HG03571 (cell line): ENCODE data around the gene XPO4.
A peak's percentile ranks its signal among the peaks of the same experiment; 100 is the strongest.
"Not testable (repeated sequence)": the region's sequence is repeated elsewhere in the genome, so short reads cannot be mapped to it uniquely, and the experiment has no call there.

Source experiments
- ATAC-seq: cut with Tn5 transposase; IDR thresholded peaks from one replicate; pipeline ENCODE4 v1.9.1; 2021; ENCODE audit not compliant: unreplicated experiment

XPO4 gene

DNA sequence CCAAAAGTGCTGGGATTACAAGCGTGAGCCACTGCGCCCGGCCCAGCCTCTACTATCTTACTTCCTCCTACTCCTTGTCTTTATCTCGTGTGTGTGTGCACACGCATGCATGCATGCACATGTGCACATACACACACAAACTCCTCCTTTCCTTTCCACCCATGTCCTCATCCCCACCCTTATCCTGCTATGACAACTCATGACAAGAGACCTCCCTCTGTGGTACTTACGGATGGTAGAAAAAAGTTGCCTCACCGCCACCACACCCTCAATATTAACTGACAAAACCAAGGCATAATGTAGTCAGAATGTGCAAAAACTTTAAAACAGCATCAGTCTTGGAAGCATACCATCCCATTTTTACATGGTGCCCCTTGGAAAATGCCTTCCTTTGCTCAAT is 112.9 kb downstream of the XPO4 start:
- no peak for ATAC-seq

DNA sequence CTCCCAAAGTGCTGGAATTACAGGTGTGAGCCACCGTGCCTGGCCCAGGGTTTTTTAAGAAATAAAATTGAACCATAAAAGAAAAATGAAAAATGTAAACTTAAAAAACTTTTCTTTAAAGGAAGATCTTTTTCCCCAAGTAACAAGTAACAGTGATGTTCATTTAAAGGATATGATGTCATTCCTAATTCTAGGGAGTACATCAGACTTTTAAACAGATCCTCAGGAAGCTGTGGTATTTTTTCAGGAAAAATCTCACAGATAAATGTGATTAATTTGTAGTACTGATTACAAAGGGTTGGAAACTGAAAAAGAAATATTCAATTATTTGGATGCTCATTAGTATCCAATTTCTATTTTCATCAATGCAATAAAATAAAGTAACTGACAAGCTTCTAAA is 114.2 kb downstream of the XPO4 start:
- ATAC-seq, result no peak

GRCh38 chr13:20787180-20787579 is 115.4 kb downstream of the XPO4 start:
- ATAC-seq, result no peak

GRCh38 chr13:20782116-20782708 is 120.3 kb downstream of the XPO4 start:
- ATAC-seq, result no peak

GRCh38 chr13:20780317-20780716 is 122.2 kb downstream of the XPO4 start:
- no peak for ATAC-seq

GRCh38 chr13:20779405-20779804 is 123.1 kb downstream of the XPO4 start:
- no peak for ATAC-seq

DNA sequence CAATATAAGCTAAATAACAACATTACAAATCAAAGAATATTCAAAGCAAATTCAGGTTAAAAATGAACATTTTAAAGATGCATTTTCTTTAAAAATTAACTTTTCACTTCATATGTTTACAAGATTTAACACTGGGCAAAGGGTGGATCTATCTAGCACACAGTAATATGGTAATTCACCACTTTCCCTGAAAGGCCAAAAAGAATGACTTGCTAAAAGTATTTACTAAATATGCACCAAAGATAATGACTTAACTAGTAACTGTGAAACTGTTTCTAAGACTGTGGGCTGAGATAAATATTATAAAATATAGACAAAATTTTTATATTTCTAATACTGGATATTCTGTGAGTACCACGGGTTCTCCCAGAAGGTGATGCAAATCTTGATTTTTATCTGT is 124.2 kb downstream of the XPO4 start:
- ATAC-seq, result no peak

- ATAC-seq, result no peak
Observed at GRCh38 chr13:20776751-20777150, 125.8 kb downstream of the XPO4 start.

- no peak for ATAC-seq
Observed at GRCh38 chr13:20775961-20776360, 126.6 kb downstream of the XPO4 start.

DNA sequence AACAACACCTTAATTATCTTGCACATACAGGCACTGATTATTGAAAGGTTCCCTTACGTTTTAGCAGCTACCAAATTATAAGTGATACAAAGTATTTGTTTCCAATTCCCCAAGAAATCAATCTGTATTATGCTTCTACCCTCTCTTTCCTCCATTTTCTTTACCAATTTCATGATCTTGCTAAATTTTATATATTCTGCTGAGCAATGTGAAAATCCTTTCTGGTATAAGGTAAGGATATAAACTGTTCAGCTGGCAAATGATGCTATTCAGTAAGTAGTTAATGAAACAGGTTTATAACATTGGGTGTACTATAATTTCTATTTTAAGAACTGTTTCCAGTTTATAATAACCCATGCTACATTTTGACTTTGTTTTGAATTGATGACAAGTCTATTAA is 127.8 kb downstream of the XPO4 start:
- no peak for ATAC-seq

- peak; percentile 78 for ATAC-seq
Observed at GRCh38 chr13:20773194-20774080, 129.1 kb downstream of the XPO4 start, which contains the start of gene EEF1AKMT1. Gene EEF1AKMT1 (minus strand): TSS chr13:20773961. CDS start chr13:20757598, 16,363 bp downstream.

- no peak for ATAC-seq
Observed at GRCh38 chr13:20772401-20773131, 130.0 kb downstream of the XPO4 start.

DNA sequence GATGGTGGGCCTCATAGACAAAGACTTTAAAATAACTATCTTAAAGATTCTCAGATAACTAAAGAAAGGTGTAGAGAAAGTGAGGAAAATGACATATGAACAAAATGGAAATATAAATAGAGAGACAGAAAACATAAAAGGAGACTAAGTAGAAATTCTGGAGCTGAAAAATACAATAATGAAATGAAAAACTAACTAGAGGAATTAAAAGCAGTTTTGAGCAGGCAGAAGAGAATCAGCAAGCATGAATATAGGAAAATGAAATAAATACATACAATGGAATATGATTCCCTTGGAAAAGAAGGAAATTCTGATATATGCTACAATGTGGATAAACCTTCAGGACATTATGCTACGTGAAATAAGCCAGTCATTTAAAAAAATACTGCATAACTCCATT is 132.7 kb downstream of the XPO4 start:
- ATAC-seq, result no peak

GRCh38 chr13:20769091-20769490 is 133.5 kb downstream of the XPO4 start:
- no peak for ATAC-seq

GRCh38 chr13:20767309-20767943 is 135.1 kb downstream of the XPO4 start:
- ATAC-seq, result no peak

GRCh38 chr13:20760872-20761271 is 141.7 kb downstream of the XPO4 start:
- no peak for ATAC-seq

DNA sequence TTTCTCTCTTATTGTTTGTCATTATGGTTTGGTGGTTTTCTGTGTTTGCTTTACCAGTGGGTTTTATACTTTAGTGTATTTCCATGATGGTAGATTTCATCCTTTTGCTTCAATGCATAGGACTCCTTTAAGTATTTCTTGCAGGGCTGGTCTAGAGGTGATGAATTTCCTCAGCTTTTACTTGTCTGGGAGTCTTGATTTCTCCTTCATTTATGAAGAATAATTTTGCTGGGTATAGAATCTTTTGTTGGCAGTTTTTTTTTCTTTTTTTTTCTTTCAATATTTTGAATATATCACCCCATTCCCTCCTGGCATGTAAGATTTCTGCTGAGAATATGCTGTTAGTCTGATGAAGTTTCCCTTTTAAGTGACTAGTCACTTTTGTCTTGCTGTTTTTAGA is 148.5 kb downstream of the XPO4 start:
- no peak for ATAC-seq

GRCh38 chr13:20749377-20749776 is 153.2 kb downstream of the XPO4 start:
- no peak for ATAC-seq

- not testable (repeated sequence) for ATAC-seq
Observed at GRCh38 chr13:20743830-20744404, 158.6 kb downstream of the XPO4 start.

DNA sequence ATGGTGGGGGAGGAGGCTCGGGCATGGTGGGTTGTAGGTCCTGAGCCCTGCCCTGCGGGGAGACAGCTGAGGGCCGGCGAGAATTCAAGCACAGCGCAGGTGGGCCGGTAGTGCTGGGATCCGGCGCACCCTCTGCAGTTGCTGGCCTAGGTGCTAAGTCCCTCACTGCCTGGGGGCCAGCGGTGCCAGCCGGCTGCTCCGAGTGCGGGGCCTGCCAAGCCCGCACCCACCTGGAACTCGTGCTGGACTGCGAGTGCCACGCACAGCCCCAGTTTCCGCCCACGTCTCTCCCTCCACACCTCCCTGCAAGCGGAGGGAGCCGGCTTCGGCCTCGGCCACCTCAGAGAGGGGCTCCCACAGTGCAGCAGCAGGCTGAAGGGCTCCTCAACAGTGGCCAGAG is 162.5 kb downstream of the XPO4 start:
- ATAC-seq, result no peak

DNA sequence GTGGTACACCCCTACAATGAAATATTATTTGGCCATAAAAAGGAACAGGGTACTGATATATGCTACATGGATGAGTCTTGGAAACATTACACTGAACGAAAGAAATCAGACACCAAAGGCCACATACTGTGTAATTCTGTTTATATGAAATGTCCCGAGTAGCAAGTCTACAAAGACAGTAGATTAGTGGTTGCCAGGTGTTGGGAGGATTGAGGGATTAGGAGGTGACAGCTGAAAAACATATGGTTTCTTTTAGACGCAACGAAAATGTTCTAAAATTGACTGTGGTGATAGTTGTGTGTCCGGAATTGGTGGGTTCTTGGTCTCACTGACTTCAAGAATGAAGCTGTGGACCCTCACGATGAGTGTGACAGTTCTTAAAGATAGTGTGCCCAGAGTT is 163.9 kb downstream of the XPO4 start:
- ATAC-seq, result no peak
